GM06990 (cell line): Measurements from ENCODE around the gene ZFP36.

Source experiments
- DNase-seq: peaks from one replicate; pipeline ENCODE4 v3.0.0-alpha.2; 2011; ENCODE audit not compliant: insufficient read length; ENCODE audit errors: extremely low read depth
- H3K27me3 ChIP-seq: replicated peaks from 2 replicates; pipeline ENCODE4 v1.6.0; 2011; ENCODE audit warnings: low read length; ENCODE audit not compliant: control insufficient read depth, insufficient read depth
- H3K36me3 ChIP-seq: 2 replicates; pipeline ENCODE4 v1.5.1; 2011; ENCODE audit warnings: low read length; ENCODE audit not compliant: control insufficient read depth, insufficient read depth
- H3K4me3 ChIP-seq: replicated peaks from 2 replicates; pipeline ENCODE4 v1.5.1; 2011; ENCODE audit warnings: low read depth, mild to moderate bottlenecking, control low read depth, low read length
- TF ChIP-seq, protein P1 (sequence below): IDR thresholded peaks from 2 replicates; pipeline ENCODE4 v1.5.1; 2011; ENCODE audit warnings: low read length, control low read depth, mild to moderate bottlenecking, inconsistent platforms; ENCODE audit not compliant: insufficient read depth, poor library complexity, severe bottlenecking

ZFP36 gene

DNA sequence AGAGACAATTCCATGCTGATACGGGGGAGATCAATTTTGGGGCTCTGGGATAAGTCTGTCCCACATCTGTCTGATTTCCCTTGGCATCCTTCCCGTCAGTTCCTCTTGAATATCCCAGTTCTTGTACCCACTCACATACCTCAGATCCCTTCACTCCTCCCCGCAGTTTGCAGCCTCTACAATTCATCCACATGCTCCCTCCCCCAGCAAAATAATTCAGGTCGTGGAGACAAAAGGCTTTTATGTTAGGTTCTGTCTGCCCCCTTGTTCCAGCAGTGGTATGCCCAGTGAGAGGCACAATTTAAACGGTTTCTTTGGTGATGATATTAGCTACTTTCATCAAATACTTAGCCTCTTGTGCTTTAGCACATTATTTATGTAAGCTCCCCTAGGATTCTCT, 19.5 kb downstream of the ZFP36 start:
- Histone ChIP-seq H3K36me3 (peaks cover 20% of the 10 kb centered on the region), H3K27me3 (no peaks in the 10 kb centered on the region), H3K4me3 (no peak overlapping the region)
- TF ChIP-seq, protein P1, sequence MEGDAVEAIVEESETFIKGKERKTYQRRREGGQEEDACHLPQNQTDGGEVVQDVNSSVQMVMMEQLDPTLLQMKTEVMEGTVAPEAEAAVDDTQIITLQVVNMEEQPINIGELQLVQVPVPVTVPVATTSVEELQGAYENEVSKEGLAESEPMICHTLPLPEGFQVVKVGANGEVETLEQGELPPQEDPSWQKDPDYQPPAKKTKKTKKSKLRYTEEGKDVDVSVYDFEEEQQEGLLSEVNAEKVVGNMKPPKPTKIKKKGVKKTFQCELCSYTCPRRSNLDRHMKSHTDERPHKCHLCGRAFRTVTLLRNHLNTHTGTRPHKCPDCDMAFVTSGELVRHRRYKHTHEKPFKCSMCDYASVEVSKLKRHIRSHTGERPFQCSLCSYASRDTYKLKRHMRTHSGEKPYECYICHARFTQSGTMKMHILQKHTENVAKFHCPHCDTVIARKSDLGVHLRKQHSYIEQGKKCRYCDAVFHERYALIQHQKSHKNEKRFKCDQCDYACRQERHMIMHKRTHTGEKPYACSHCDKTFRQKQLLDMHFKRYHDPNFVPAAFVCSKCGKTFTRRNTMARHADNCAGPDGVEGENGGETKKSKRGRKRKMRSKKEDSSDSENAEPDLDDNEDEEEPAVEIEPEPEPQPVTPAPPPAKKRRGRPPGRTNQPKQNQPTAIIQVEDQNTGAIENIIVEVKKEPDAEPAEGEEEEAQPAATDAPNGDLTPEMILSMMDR: no peak
- no peak for DNase-seq

DNA sequence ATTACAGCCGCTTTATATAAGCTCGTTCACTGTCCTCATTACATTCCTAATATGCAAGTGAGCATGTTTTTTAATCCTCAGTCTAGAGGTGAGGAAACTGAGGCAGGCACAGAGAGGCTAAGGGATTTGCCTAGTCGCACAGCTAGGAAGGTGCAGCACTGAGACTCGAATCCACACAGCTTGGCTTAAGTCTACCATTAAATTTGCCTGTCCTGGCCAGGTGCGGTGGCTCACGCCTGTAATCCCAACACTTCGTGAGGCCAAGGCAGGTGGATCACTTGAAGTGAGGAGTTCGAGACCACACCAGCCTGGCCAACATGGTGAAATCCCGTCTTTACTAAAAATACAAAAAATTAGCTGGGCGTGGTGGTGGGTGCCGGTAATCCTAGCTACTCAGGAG, 21.1 kb downstream of the ZFP36 start:
- no peak for DNase-seq
- peaks cover 21% of the 10 kb centered on the region for H3K36me3 ChIP-seq
- no peaks in the 10 kb centered on the region for H3K27me3 ChIP-seq
- TF ChIP-seq, protein P1: no peak
- H3K4me3 ChIP-seq: no peak overlapping the region

DNA sequence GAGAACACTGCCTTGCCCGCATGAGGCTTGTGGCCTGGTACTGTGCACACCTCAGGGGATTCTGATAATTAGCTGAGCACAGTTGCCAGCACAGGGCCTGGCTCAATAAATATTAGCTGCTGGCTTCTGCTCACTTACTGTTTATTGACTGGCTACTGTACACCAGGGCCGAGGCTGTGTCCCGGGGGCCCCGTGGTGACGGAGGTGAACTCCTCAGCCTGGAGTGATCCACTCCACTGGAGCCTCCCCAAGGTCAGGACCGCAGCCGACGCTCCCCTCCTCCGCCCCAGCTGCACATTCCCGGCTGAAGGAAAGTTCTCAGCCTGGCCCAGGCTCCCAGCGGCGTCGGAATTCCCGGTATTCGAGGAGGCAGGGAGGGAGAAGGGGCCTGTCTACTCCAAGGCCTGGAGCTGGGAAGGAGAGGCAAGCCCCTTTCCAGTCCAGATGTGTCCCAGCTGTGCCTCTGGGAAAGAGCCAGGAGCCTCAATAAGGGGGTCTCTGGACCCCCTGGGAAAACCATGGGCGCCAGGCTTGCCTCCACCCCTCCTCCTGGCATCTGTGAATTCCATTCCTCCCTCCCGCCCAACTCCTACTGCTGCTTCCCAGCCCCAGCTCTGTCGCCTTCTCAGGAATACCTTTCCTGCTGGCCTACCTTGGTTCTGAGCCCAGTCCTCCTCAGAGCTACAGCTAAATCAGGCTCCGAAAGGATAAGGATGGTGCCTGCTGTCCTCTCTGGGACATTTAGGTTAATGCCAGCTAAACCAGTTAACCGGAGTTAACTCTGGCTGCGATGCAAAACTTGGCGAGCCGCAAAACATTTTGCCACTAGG, 21.9 kb downstream of the ZFP36 start:
- Histone ChIP-seq H3K36me3 (peaks cover 25% of the 10 kb centered on the region), H3K27me3 (no peaks in the 10 kb centered on the region), H3K4me3 (no peak overlapping the region)
- DNase-seq: no peak
- TF ChIP-seq, protein P1: no peak

DNA sequence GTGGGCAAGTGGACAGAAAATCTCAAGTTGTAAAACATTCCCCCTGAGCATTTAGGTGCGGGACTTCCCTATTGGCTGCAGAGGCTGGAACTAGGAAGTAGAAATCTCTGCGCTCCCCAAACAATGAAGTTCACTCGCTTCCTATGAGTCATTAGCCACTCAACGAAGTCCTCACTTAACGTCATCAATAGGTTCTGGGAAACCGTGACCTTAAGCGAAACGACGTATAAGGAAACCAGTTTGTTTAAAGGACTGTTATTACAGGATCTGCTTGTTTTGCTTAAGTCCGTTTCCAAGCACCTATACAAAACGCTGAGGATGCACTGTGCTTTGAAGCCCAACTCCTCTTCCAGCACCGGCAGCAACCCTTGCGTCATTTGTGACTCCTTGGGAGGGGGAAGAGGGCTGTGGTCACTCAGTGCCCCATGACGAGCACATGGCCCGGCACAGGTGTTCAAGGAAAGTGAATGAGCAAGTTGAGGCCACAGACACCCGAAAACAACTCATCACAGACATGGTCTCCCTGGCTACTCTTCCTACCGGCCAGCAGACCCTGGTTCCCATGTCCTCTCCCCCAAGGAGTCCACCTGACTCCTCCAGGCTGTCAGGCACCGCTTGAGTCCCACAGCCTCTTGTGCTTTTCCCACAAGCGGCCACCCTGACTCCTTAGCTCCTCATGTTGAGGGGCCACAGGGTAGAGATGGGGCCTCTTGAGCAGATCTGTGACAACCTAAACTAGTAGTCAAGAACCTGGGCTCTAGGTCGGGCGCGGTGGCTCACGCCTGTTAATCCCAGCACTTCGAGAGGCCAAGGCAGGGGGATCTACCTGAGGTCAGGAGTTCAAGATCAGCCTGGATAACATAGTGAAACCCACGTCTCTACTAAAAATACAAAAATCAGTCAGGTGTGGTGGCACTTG, 24.3 kb downstream of the ZFP36 start:
- Histone ChIP-seq H3K36me3 (peaks cover 27% of the 10 kb centered on the region), H3K4me3 (0 out of 2 replicates have a peak overlapping the region, but pooled peaks have one; percentile 1), H3K27me3 (no peaks in the 10 kb centered on the region)
- DNase-seq: peak; percentile 82
- TF ChIP-seq, protein P1: no peak

DNA sequence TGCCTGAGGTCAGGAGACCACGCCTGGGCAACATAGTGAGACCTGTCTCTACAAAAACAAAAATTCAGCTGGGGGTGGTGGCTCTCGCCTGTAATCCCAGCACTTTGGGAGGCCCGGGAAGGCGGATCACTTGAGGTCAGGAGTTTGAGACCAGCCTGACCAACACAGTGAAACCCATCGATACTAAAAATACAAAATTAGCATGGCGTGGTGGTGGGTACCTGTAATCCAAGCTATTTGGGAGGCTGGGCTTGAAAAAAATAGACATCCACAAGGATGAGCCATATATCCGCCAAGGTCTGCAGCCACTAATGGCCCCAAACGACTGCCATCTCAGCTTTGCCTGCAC, 26.0 kb downstream of the ZFP36 start:
- no peak overlapping the region for H3K4me3 ChIP-seq
- peaks cover 27% of the 10 kb centered on the region for H3K36me3 ChIP-seq
- H3K27me3 ChIP-seq: no peaks in the 10 kb centered on the region
- TF ChIP-seq, protein P1: no peak
- no peak for DNase-seq
